ENCODE results near the gene LBX2.

- TF ChIP-seq CTCF (conservative IDR thresholded peaks at IDR 0.05; ENCODE audit: low read depth, low read length) (no peak), EZH2 (IDR thresholded peaks at IDR 0.05; ENCODE audit: borderline replicate concordance, low read depth, low read length, poor library complexity, severe bottlenecking) (no peak)
Measured at GRCh38 chr2:74481431-74481830, 18.0 kb downstream of the LBX2 start.
